Fibroblast of pulmonary artery (primary cell): ENCODE measurements around the gene ASB13.
A peak's percentile ranks its signal among the peaks of the same experiment; 100 is the strongest.
"Not testable (repeated sequence)": the region's sequence is repeated elsewhere in the genome, so short reads cannot be mapped to it uniquely, and the experiment has no call there.

ENCODE experiments used
- DNase-seq: peaks from one replicate; pipeline ENCODE4 v3.0.0-alpha.2; 2010; ENCODE audit warnings: low read depth
- H3K4me3 ChIP-seq: replicated peaks from 2 replicates; pipeline ENCODE4 v1.5.1; 2011; ENCODE audit warnings: low read depth, mild to moderate bottlenecking, control low read depth, low read length, moderate library complexity
- CTCF ChIP-seq: IDR thresholded peaks from 2 replicates; pipeline ENCODE4 v1.5.1; 2011; ENCODE audit warnings: mild to moderate bottlenecking, control low read depth, low read length, inconsistent platforms; ENCODE audit errors: missing control alignments

The ASB13 gene

GRCh38 chr10:5627486-5628044 is 38.8 kb downstream of the ASB13 start:
- H3K4me3 ChIP-seq, result no peak overlapping the region
- TF ChIP-seq CTCF, result no peak
- no peak for DNase-seq

- DNase-seq, result no peak
- no peak for TF ChIP-seq CTCF
- H3K4me3 ChIP-seq, result no peak overlapping the region
Observed at GRCh38 chr10:5625992-5626777, 40.2 kb downstream of the ASB13 start.

DNA sequence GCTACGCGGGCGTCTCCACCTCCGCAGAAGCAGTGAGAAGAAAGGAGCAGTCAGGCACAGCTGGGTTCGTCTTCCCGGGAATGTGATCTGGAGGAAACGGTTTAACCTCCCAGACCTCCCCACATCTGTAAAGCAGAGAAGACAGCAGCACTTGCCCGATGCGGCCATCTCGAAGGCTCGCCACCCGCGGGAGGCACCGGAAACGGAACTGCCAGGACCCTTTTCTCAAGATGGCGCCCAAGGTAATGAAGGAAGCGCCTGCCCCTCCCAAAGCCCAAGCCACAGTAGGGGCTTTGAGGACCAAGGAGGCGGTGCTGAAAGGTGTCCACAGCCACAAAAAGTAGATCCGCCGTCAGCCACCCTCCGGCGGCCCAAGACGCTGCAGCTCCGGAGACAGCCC is 41.7 kb downstream of the ASB13 start:
- DNase-seq, result no peak
- TF ChIP-seq CTCF, result no peak

GRCh38 chr10:5623081-5623748 is 43.2 kb downstream of the ASB13 start:
- H3K4me3 ChIP-seq, result no peak overlapping the region
- peak; percentile 90 for TF ChIP-seq CTCF
- peak; percentile 83 for DNase-seq

More for the DNA sequence above, 41.7 kb downstream of the ASB13 start:
- no peak overlapping the region for H3K4me3 ChIP-seq

GRCh38 chr10:5622186-5622960 is 44.0 kb downstream of the ASB13 start:
- H3K4me3 ChIP-seq, result no peak overlapping the region
- no peak for DNase-seq
- TF ChIP-seq CTCF, result no peak

DNA sequence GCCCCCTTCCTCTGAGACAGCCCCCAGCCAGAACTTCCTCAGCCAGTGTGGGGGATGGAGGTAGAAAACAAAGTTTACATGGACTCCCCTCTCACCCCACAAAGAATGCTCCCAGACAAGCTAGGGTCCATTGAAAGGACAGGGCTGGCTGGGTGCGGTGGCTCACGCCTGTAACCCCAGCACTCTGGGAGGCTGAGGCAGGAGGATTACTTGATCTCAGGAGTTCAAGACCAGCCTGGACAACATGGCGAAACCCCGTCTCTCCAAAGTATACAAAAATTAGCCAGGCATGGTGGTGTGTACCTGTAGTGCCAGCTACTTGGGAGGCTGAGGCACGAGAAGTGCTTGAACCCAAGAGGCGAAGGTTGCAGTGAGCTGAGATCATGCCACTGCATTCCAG is 45.0 kb downstream of the ASB13 start:
- not testable (repeated sequence) for DNase-seq, H3K4me3 ChIP-seq

- no peak for DNase-seq
- TF ChIP-seq CTCF, result no peak
- no peak overlapping the region for H3K4me3 ChIP-seq
Observed at GRCh38 chr10:5620966-5621365, 45.4 kb downstream of the ASB13 start.
